C4-2B (cell line): ENCODE data around the gene CMKLR1.

Source experiments
- CTCF ChIP-seq: fragments of 450-650 bp; conservative IDR thresholded peaks from 2 replicates; pipeline ENCODE4 v1.5.1; 2017; ENCODE audit warnings: mild to moderate bottlenecking
- ZFX ChIP-seq: fragments of 450-650 bp; IDR thresholded peaks from 2 replicates; pipeline ENCODE4 v1.6.1; 2017

GRCh38 chr12:108360487-108360886, 21.4 kb upstream of the CMKLR1 start:
- TF ChIP-seq CTCF: no peak
- TF ChIP-seq ZFX: no peak
